A549 treated with AZD2906 at 1 μM for 4 hours (cell line): ENCODE data around the gene IBSP. TPM values are rescaled to one million over a fixed set of nuclear protein-coding genes. Genes with fewer than 3 reads are reported as not detected.

ENCODE experiments used
- total RNA-seq: library from RNA; stranded (reverse); fragments of 200-300 nt; extraction: Qiagen RNA extraction; gene quantifications from 5 replicates; pipeline ENCODE4 v1.2.3, GENCODE V29; 2022

Gene IBSP
- not detected in 5 replicates for total RNA-seq

DNA sequence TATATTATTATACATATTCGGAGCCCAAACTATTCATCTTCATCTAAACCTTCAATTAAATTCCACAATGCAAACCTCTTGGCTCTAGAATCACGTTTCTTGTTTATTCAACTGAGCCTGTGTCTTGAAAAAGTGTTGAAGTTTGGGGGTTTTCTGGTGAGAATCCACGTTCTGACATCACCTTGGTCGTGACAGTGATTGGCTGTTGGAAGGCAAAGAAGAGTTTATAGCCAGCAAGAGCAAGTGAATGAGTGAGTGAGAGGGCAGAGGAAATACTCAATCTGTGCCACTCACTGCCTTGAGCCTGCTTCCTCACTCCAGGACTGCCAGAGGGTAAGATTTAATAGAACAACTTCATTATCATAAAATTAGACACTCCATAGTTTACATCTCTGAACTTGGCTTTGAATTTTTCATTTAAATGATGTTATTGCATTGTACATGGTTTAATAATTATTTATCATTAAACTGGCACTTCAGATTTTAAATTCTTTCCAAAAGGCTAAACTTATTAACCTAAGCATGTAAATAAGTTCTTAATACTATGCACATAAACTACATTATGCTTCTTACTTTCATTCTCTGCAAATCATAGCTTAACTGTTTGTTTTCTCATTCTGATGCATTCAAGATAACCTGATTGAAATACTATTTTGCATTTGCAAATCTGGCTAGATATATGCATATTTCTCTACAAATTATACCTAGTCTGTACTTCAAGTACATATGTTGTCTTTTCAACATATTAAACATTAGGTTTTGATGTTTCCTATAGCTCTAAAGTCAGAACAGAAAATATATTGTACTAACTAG lies at the start of gene IBSP:
Gene IBSP, plus strand, starts transcription at position 254 of the 813 bp plus-strand sequence. CDS start 2,808 bp downstream, outside the sequence.

DNA sequence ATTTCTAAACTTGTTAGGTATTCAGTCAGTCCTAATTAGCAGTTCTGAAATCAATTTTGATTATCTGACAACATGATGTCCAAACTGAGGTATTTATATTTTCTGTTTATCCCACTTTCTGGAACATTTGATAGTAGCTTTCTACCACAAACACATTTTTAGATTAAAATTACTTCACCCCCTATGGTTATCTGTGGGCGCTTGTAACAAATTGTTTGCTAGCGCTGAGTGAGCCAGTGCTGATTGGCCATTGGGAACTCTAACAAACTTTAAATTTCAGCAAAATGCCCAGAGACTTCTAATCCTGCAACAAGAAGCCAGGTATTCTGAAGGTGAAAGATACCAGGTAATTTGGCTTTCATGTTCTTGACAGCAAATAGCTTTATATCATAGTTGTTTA lies 33.3 kb downstream of the IBSP start, which contains the start of gene MEPE:
Gene MEPE, plus strand, starts transcription at position 301 of the 400 bp plus-strand sequence. CDS start 1,746 bp downstream, outside the sequence.

Other genes with a start within 250 kb of the IBSP start
- gene DSPP, start 191.0 kb upstream of the IBSP start, total RNA-seq = not detected in 5 replicates
- gene DMP1, start 149.3 kb upstream of the IBSP start, total RNA-seq = 0.05 TPM in 1 of 5 replicates, not detected in the others
- not detected in 5 replicates for gene MEPE, start 33.4 kb downstream of the IBSP start, total RNA-seq
- 138 to 201 TPM (median 160 TPM) in 5 replicates for gene SPP1, start 176.2 kb downstream of the IBSP start, total RNA-seq
- 14.2 to 27.0 TPM (median 18.9 TPM) in 5 replicates for gene PKD2, start 208.1 kb downstream of the IBSP start, total RNA-seq